Measurements from ENCODE around the gene WDR12. TPM values are rescaled to one million over a fixed set of nuclear protein-coding genes. Genes with fewer than 3 reads are reported as not detected.
A peak's percentile ranks its signal among the peaks of the same experiment; 100 is the strongest.

Gene WDR12
- total and polyA plus RNA-seq, 2 of the 13 experiments (the other 11 are each of a cell fraction or from before 2014, with no cell fraction given): 94.4 to 216 TPM

GRCh38 chr2:202911512-202912341 is at the start of gene WDR12, which contains the start of gene CARF (continued):
- TF ChIP-seq, protein P1, sequence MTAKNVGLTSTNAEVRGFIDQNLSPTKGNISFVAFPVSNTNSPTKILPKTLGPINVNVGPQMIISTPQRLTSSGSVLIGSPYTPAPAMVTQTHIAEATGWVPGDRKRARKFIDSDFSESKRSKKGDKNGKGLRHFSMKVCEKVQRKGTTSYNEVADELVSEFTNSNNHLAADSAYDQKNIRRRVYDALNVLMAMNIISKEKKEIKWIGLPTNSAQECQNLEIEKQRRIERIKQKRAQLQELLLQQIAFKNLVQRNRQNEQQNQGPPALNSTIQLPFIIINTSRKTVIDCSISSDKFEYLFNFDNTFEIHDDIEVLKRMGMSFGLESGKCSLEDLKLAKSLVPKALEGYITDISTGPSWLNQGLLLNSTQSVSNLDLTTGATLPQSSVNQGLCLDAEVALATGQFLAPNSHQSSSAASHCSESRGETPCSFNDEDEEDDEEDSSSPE (CRISPR knock-in tag; IDR thresholded peaks at IDR 0.05): peak; percentile 63; the same call in 1 of the 2 replicates
- TF ChIP-seq PBX3 (CRISPR knock-in tag; IDR thresholded peaks at IDR 0.05; ENCODE audit: borderline replicate concordance) (no peak), PLSCR1 (CRISPR knock-in tag; IDR thresholded peaks at IDR 0.05; ENCODE audit: borderline replicate concordance) (no peak), NFYB (CRISPR knock-in tag; IDR thresholded peaks at IDR 0.05) (no peak), ZNF678 (CRISPR knock-in tag; IDR thresholded peaks at IDR 0.05) (no peak), KDM6A (CRISPR knock-in tag; IDR thresholded peaks at IDR 0.05; ENCODE audit: low read depth) (no peak), SRF (IDR thresholded peaks at IDR 0.05; ENCODE audit: low read depth, low read length) (peak; percentile 96), SYNCRIP (IDR thresholded peaks at IDR 0.05; ENCODE audit: insufficient read depth, low read depth, low read length) (no peak), ZNF207 (IDR thresholded peaks at IDR 0.05; ENCODE audit: borderline replicate concordance) (no peak), POLR2AphosphoS2 (IDR thresholded peaks at IDR 0.05; ENCODE audit: low read depth, low read length) (peak; percentile 93; the same call in 1 of the 2 replicates), ZNF441 (CRISPR knock-in tag; IDR thresholded peaks at IDR 0.05; ENCODE audit: borderline replicate concordance) (no peak; the same call in 1 of the 2 replicates), ZNF644 (CRISPR knock-in tag; IDR thresholded peaks at IDR 0.05; ENCODE audit: low read depth) (no peak), REXO4 (CRISPR knock-in tag; IDR thresholded peaks at IDR 0.05; ENCODE audit: borderline replicate concordance) (no peak), KLF16 (CRISPR knock-in tag; IDR thresholded peaks at IDR 0.05) (0 out of 4 replicates have a peak, but pooled peaks of 1 of the 2 experiments have one; percentile 25), MXI1 (IDR thresholded peaks at IDR 0.05; ENCODE audit: borderline replicate concordance, low read depth, low read length) (peak; percentile 97; the same call in 2 of the 3 replicates), ZHX1 (CRISPR knock-in tag; IDR thresholded peaks at IDR 0.05; ENCODE audit: low read depth) (no peak)
- TF ChIP-seq, protein P2, sequence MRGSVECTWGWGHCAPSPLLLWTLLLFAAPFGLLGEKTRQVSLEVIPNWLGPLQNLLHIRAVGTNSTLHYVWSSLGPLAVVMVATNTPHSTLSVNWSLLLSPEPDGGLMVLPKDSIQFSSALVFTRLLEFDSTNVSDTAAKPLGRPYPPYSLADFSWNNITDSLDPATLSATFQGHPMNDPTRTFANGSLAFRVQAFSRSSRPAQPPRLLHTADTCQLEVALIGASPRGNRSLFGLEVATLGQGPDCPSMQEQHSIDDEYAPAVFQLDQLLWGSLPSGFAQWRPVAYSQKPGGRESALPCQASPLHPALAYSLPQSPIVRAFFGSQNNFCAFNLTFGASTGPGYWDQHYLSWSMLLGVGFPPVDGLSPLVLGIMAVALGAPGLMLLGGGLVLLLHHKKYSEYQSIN (CRISPR knock-in tag; IDR thresholded peaks at IDR 0.05; ENCODE audit: borderline replicate concordance): no peak
- TF ChIP-seq, protein P3, sequence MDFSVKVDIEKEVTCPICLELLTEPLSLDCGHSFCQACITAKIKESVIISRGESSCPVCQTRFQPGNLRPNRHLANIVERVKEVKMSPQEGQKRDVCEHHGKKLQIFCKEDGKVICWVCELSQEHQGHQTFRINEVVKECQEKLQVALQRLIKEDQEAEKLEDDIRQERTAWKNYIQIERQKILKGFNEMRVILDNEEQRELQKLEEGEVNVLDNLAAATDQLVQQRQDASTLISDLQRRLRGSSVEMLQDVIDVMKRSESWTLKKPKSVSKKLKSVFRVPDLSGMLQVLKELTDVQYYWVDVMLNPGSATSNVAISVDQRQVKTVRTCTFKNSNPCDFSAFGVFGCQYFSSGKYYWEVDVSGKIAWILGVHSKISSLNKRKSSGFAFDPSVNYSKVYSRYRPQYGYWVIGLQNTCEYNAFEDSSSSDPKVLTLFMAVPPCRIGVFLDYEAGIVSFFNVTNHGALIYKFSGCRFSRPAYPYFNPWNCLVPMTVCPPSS (IDR thresholded peaks at IDR 0.05): no peak
- TF ChIP-seq, protein P4, sequence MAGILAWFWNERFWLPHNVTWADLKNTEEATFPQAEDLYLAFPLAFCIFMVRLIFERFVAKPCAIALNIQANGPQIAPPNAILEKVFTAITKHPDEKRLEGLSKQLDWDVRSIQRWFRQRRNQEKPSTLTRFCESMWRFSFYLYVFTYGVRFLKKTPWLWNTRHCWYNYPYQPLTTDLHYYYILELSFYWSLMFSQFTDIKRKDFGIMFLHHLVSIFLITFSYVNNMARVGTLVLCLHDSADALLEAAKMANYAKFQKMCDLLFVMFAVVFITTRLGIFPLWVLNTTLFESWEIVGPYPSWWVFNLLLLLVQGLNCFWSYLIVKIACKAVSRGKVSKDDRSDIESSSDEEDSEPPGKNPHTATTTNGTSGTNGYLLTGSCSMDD (CRISPR knock-in tag; IDR thresholded peaks at IDR 0.05): no peak
